Measurements from ENCODE around the gene ASCL2.

GRCh38 chr11:2277933-2278523, 7.6 kb upstream of the ASCL2 start:
- TF ChIP-seq EZH2 (IDR thresholded peaks at IDR 0.05; ENCODE audit: borderline replicate concordance, low read length) (no peak), CTCF (conservative IDR thresholded peaks at IDR 0.05 in 1 of 2, IDR thresholded peaks at IDR 0.05 in 1 of 2; ENCODE audit: extremely low read depth in 1 of 2, insufficient read depth in 1 of 2, low read depth in 1 of 2, low read length in 2 of 2) (no peak)

Data from mammary epithelial cell (primary cell).